Body of pancreas (tissue), 4 donors: ENCODE measurements around the gene MAPK7.

Source experiments
- POLR2A ChIP-seq, 3 donors: fragments of 450-650 bp; IDR thresholded peaks; one replicate each; pipeline ENCODE4 v1.6.1; 2016; ENCODE audit warnings: antibody characterized with exemption in 3 of 3, mild to moderate bottlenecking in 2 of 3
- TF ChIP-seq, protein P1 (sequence below), 7 experiments: fragments of 450-650 bp in 4 of 7; fragments of 200-600 bp in 3 of 7; sonication (generic) in 3 of 7; IDR thresholded peaks; one replicate each; pipeline ENCODE4 v1.5.1; 2016 to 2019; ENCODE audit warnings: antibody characterized with exemption in 7 of 7

- no peak for TF ChIP-seq POLR2A (IDR thresholded peaks at IDR 0.05)
- TF ChIP-seq, protein P1, sequence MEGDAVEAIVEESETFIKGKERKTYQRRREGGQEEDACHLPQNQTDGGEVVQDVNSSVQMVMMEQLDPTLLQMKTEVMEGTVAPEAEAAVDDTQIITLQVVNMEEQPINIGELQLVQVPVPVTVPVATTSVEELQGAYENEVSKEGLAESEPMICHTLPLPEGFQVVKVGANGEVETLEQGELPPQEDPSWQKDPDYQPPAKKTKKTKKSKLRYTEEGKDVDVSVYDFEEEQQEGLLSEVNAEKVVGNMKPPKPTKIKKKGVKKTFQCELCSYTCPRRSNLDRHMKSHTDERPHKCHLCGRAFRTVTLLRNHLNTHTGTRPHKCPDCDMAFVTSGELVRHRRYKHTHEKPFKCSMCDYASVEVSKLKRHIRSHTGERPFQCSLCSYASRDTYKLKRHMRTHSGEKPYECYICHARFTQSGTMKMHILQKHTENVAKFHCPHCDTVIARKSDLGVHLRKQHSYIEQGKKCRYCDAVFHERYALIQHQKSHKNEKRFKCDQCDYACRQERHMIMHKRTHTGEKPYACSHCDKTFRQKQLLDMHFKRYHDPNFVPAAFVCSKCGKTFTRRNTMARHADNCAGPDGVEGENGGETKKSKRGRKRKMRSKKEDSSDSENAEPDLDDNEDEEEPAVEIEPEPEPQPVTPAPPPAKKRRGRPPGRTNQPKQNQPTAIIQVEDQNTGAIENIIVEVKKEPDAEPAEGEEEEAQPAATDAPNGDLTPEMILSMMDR (IDR thresholded peaks at IDR 0.05) = no peak
Measured at GRCh38 chr17:19410875-19411620, 32.8 kb downstream of the MAPK7 start, which contains the start of gene RNF112.
